ENCODE measurements around the gene AFF1.

The AFF1 gene

DNA sequence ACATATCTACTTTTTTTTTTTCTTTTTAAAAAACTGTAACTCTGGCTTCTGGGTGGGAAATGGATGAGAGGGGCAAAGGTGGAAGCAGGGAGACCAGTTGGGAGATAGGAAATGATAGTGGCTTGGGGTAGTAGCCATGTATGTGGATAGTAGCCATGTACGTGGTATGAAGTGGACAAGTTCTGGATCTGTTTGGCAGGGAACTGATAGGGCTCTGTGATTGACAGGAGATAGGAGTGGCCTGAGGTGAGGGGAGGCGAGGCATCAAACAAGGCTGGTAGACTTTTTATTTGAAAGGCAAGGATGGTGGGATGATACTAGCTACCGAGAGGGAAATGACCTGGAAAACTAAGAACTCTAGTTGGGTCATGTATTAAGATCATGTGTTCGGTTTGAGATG is 117.8 kb downstream of the AFF1 start:
- Histone ChIP-seq H3K4me1 (ENCODE audit: control insufficient read depth, insufficient read depth, low read length) (peaks cover 52% of the 10 kb centered on the region), H3K27me3 (ENCODE audit: control insufficient read depth, insufficient read depth, low read length) (no peaks in the 10 kb centered on the region), H3K36me3 (ENCODE audit: control insufficient read depth, insufficient read depth, low read length) (peaks cover 26% of the 10 kb centered on the region), H3K4me3 (ENCODE audit: low read depth, low read length) (no peak overlapping the region), H3K27ac (ENCODE audit: low read depth, low read length) (no peak overlapping the region), H3K9me3 (ENCODE audit: control insufficient read depth, insufficient read depth, low read length) (no peaks in the 10 kb centered on the region), H3K9ac (ENCODE audit: low read depth, low read length) (no peak overlapping the region)

DNA sequence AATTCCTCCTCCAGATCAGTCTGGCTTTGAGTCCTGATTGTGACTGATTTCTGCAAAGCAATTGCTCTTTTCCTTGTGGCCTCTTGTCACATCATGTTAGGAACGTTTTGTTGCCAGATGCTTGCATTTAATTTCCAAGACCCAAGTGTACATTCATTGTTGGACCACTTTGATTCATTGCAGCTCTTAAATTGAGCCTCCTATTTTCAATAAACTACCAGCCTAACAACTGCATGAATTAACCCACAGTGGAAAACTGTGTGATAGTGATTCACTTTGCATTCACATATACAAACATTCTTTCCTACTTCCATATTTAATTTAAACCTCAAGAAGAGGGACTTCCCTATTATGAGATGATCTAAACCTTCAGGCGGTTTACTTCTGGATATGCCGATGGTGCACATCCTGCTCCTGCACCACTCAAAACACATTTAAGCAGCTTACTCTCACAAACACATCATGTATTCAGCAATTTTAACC is 118.4 kb downstream of the AFF1 start:
- H3K36me3 ChIP-seq (ENCODE audit: control insufficient read depth, insufficient read depth, low read length) = peaks cover 20% of the 10 kb centered on the region
- H3K27me3 ChIP-seq (ENCODE audit: control insufficient read depth, insufficient read depth, low read length) = no peaks in the 10 kb centered on the region
- no peaks in the 10 kb centered on the region for H3K9me3 ChIP-seq (ENCODE audit: control insufficient read depth, insufficient read depth, low read length)
- peaks cover 50% of the 10 kb centered on the region for H3K4me1 ChIP-seq (ENCODE audit: control insufficient read depth, insufficient read depth, low read length)
- H3K4me3 ChIP-seq (ENCODE audit: low read depth, low read length) = no peak overlapping the region
- no peak overlapping the region for H3K27ac ChIP-seq (ENCODE audit: low read depth, low read length)
- H3K9ac ChIP-seq (ENCODE audit: low read depth, low read length) = no peak overlapping the region

DNA sequence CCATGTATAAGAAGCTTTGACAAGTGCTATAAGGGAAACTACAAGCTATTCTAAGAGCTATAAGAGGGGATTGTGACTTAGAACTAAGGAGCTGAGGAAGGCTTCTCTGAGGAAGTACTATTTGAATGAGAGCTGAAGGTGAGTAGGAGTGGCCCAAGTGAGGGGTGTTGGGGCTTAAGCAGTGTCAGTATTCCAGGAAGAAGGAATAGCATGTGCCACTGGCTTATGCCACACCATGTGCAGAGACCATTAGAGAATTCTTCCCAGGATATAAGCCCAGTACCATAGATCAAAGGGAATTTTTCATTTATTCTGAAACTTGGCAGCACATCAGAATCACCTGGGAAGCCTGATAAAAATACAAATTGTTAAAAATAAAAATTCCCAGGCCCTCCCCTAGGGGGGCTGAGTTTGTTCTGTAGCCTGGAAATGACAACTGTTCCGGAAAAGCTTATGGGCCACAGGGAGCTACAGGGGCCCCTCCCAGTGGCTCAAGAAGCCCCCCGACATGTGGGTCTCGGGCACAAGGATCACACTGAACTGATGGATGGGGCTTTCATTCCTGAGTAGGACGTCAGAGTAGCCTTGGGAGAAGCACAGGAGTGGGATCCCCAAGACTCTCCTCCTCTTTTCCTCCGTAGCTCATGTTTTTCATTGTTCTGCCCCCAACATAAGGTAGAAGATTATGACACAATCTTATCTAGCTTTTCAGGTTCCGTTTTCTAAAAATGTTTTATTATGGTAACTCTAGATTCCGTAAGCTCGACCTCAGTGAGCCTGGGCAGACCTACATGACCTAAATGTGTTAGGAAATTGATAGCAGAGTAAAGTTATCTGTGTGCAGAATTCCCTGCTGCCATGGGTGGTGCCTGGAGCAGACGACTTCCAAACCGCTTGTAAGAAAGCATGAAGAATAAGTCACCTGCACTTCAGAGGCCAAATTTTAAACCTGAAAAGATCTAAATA is 119.3 kb downstream of the AFF1 start:
- H3K4me1 ChIP-seq (ENCODE audit: control insufficient read depth, insufficient read depth, low read length) = peaks cover 50% of the 10 kb centered on the region
- H3K27me3 ChIP-seq (ENCODE audit: control insufficient read depth, insufficient read depth, low read length) = no peaks in the 10 kb centered on the region
- H3K4me3 ChIP-seq (ENCODE audit: low read depth, low read length) = no peak overlapping the region
- H3K9me3 ChIP-seq (ENCODE audit: control insufficient read depth, insufficient read depth, low read length) = no peaks in the 10 kb centered on the region
- H3K27ac ChIP-seq (ENCODE audit: low read depth, low read length) = no peak overlapping the region
- peaks cover 14% of the 10 kb centered on the region for H3K36me3 ChIP-seq (ENCODE audit: control insufficient read depth, insufficient read depth, low read length)
- no peak overlapping the region for H3K9ac ChIP-seq (ENCODE audit: low read depth, low read length)

DNA sequence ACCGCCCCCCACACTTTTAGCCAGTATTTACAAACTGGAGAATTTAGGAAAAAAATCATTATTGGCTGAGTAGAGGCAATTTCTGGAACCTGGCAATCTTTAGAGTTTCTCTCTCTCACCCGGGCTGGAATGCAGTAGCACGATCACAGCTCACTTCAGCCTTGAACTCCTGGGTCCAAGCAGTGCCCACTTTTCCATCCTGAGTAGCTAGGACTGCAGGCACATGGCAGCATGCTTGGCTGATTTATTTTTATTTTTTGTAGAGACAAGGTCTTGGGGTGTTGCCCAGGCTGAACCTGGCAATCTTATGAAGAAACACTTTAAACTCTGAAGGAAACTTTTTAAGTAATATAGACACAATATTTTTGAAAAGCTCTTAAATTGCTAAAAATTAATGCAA is 120.1 kb downstream of the AFF1 start:
- no peak overlapping the region for H3K27ac ChIP-seq (ENCODE audit: low read depth, low read length)

DNA sequence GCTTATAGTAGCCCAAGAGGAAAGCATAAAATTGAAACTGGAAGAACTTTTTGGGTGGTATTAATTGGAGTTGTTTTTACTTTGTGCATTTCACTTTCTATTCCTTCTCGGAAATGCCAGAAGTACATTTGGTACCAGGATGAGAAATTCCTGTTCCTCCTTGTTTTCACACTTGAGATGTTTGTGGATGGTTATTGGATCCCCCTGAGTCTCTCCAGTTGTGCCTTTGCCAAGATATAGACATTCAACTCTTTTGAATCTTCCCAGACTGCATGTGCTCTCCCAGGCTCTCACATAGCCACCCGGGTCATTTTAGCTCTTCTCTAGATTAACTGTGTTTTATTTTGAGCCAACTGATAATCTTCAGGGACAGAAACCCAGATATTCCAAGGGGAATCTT is 120.5 kb downstream of the AFF1 start:
- Histone ChIP-seq H3K4me3 (ENCODE audit: low read depth, low read length) (no peak overlapping the region), H3K36me3 (ENCODE audit: control insufficient read depth, insufficient read depth, low read length) (peaks cover 12% of the 10 kb centered on the region), H3K9me3 (ENCODE audit: control insufficient read depth, insufficient read depth, low read length) (no peaks in the 10 kb centered on the region), H3K27me3 (ENCODE audit: control insufficient read depth, insufficient read depth, low read length) (no peaks in the 10 kb centered on the region), H3K9ac (ENCODE audit: low read depth, low read length) (no peak overlapping the region), H3K27ac (ENCODE audit: low read depth, low read length) (no peak overlapping the region), H3K4me1 (ENCODE audit: control insufficient read depth, insufficient read depth, low read length) (peaks cover 47% of the 10 kb centered on the region)

More for the DNA sequence above, 120.1 kb downstream of the AFF1 start:
- no peaks in the 10 kb centered on the region for H3K27me3 ChIP-seq (ENCODE audit: control insufficient read depth, insufficient read depth, low read length)
- H3K36me3 ChIP-seq (ENCODE audit: control insufficient read depth, insufficient read depth, low read length) = peaks cover 12% of the 10 kb centered on the region
- no peaks in the 10 kb centered on the region for H3K9me3 ChIP-seq (ENCODE audit: control insufficient read depth, insufficient read depth, low read length)
- H3K4me1 ChIP-seq (ENCODE audit: control insufficient read depth, insufficient read depth, low read length) = peaks cover 47% of the 10 kb centered on the region
- H3K9ac ChIP-seq (ENCODE audit: low read depth, low read length) = no peak overlapping the region
- H3K4me3 ChIP-seq (ENCODE audit: low read depth, low read length) = no peak overlapping the region

DNA sequence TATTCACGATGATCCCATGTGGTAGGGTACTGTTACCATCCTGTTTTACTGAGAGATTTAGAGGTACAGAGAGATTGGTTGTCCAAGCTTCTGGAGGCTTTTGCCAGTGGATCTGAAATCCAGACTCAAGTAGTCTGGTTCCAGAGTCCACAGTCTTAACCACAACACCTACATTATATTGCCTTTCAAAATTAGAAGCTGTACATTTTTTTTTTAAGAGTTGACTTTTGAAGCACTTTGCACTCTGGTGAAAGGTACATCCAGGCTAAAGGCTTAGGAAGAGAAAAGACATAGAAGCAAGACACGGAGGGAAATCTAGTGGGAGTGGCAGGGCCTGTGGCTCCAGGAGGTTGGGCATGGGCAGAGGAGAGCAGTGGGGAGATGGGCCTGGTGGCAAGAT is 122.1 kb downstream of the AFF1 start:
- no peaks in the 10 kb centered on the region for H3K27me3 ChIP-seq (ENCODE audit: control insufficient read depth, insufficient read depth, low read length)
- peaks cover 12% of the 10 kb centered on the region; the same call in 1 of the 2 replicates for H3K36me3 ChIP-seq (ENCODE audit: control insufficient read depth, insufficient read depth, low read length)
- no peak overlapping the region for H3K9ac ChIP-seq (ENCODE audit: low read depth, low read length)
- H3K9me3 ChIP-seq (ENCODE audit: control insufficient read depth, insufficient read depth, low read length) = no peaks in the 10 kb centered on the region
- H3K4me3 ChIP-seq (ENCODE audit: low read depth, low read length) = no peak overlapping the region
- H3K27ac ChIP-seq (ENCODE audit: low read depth, low read length) = no peak overlapping the region
- H3K4me1 ChIP-seq (ENCODE audit: control insufficient read depth, insufficient read depth, low read length) = peaks cover 47% of the 10 kb centered on the region

DNA sequence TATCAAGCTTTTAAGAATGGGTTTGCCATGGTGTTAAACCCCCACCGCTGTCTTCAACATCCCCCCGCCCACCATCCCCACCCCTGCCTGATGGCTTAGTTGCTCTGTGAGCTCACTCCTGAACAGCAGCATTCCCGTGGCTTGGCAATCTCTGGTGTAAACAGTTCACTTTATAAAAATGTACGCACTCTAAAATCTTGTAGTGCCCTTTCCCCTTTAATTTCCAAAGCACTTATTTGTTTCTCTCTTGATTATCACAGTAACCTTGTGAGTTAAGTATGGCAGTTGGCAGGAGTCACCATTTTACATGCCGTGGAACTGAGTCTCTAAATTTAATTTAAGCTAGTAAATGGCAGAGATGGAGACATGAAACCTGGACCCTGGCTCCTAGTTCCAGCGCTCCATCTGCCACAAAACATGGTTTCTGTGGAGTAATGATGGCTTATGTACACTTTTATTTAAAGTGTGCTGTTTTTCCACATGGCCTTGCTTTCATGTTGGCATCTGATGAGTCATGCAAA is 123.1 kb downstream of the AFF1 start:
- Histone ChIP-seq H3K9me3 (ENCODE audit: control insufficient read depth, insufficient read depth, low read length) (no peaks in the 10 kb centered on the region), H3K9ac (ENCODE audit: low read depth, low read length) (no peak overlapping the region), H3K4me1 (ENCODE audit: control insufficient read depth, insufficient read depth, low read length) (peaks cover 45% of the 10 kb centered on the region), H3K27me3 (ENCODE audit: control insufficient read depth, insufficient read depth, low read length) (no peaks in the 10 kb centered on the region), H3K27ac (ENCODE audit: low read depth, low read length) (no peak overlapping the region), H3K4me3 (ENCODE audit: low read depth, low read length) (no peak overlapping the region), H3K36me3 (ENCODE audit: control insufficient read depth, insufficient read depth, low read length) (peaks cover 10% of the 10 kb centered on the region; the same call in 1 of the 2 replicates)

DNA sequence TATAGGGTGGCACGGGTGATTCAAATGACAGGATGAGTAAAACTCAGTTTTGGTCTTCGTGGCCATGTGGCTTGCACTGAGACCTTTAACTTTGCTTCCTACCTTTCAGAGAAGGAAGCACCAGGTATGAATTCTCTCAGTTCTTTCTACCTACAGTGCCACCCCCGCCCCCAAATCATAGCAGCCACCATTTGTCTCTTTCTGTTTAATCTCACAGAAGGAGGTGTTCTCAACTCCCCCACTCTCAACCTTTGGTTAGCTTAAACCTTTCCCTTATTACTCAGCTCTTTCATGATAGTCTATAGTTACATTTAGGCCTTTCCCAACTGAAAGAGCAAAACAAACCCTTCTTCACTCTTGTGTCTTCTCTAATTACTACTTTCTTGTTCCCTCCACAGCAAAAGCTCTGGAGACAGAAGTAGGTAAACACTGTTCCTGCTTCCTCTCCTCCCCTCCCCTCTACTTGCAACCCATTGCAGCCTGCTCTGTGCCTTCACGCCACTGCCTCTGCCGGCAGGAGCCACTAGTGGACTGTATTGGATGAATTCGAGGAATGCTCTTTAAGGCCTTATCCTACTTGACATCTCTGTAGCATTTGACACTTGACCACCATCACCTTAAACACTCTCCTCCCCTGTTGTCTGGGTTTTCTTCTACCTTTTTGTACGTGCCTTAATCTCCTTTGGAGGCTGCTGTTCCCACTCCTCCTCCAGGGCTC is 123.7 kb downstream of the AFF1 start:
- no peak overlapping the region for H3K9ac ChIP-seq (ENCODE audit: low read depth, low read length)
- peaks cover 7% of the 10 kb centered on the region; the same call in 1 of the 2 replicates for H3K36me3 ChIP-seq (ENCODE audit: control insufficient read depth, insufficient read depth, low read length)
- H3K27ac ChIP-seq (ENCODE audit: low read depth, low read length) = peak overlapping the region; percentile 3
- H3K9me3 ChIP-seq (ENCODE audit: control insufficient read depth, insufficient read depth, low read length) = no peaks in the 10 kb centered on the region
- H3K4me3 ChIP-seq (ENCODE audit: low read depth, low read length) = no peak overlapping the region
- peaks cover 39% of the 10 kb centered on the region for H3K4me1 ChIP-seq (ENCODE audit: control insufficient read depth, insufficient read depth, low read length)
- no peaks in the 10 kb centered on the region for H3K27me3 ChIP-seq (ENCODE audit: control insufficient read depth, insufficient read depth, low read length)

DNA sequence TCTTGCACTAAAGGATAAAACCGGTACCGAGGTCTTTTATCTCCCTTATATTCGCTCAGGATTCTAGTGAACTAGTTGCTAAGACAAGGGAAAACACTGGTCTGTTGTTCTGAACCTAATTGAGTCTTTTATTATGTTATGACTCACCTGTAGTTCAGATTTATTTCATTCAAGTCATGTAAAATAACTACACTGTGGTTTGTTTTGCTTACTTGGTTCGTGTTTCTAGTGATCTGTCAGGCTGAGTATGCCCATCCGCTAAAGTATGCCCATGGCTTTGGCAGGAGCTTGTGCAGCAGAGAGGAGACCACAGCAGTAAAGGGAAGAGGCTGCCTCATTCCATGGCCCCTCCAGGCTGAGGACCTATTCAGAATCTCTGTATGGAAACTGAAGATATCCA is 126.1 kb downstream of the AFF1 start:
- Histone ChIP-seq H3K36me3 (ENCODE audit: control insufficient read depth, insufficient read depth, low read length) (peaks cover 7% of the 10 kb centered on the region; the same call in 1 of the 2 replicates), H3K27me3 (ENCODE audit: control insufficient read depth, insufficient read depth, low read length) (no peaks in the 10 kb centered on the region), H3K4me1 (ENCODE audit: control insufficient read depth, insufficient read depth, low read length) (peaks cover 21% of the 10 kb centered on the region), H3K9ac (ENCODE audit: low read depth, low read length) (no peak overlapping the region), H3K4me3 (ENCODE audit: low read depth, low read length) (no peak overlapping the region), H3K27ac (ENCODE audit: low read depth, low read length) (no peak overlapping the region), H3K9me3 (ENCODE audit: control insufficient read depth, insufficient read depth, low read length) (no peaks in the 10 kb centered on the region)

DNA sequence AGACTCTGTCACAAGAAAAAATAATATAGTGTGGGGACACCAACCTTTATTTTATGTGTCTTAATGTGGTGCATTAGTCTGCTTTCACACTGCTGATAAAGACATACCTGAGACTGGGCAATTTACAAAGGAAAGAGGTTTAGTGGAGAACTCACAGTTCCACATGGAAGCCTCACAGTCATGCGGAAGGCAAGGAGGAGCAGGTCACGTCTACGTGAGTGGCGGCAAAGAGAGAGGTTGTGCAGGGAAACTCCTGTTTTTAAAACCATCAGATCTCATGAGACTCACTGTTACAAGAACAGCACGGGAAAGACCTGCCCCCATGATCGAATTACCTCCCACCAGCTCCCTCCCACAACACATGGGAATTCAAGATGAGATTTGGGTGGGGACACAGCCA is 130.2 kb downstream of the AFF1 start:
- peaks cover 5% of the 10 kb centered on the region; the same call in 1 of the 2 replicates for H3K4me1 ChIP-seq (ENCODE audit: control insufficient read depth, insufficient read depth, low read length)

More for the DNA sequence above, 130.2 kb downstream of the AFF1 start:
- H3K27ac ChIP-seq (ENCODE audit: low read depth, low read length) = no peak overlapping the region
- H3K4me3 ChIP-seq (ENCODE audit: low read depth, low read length) = no peak overlapping the region
- no peaks in the 10 kb centered on the region for H3K9me3 ChIP-seq (ENCODE audit: control insufficient read depth, insufficient read depth, low read length)
- H3K9ac ChIP-seq (ENCODE audit: low read depth, low read length) = no peak overlapping the region
- H3K27me3 ChIP-seq (ENCODE audit: control insufficient read depth, insufficient read depth, low read length) = no peaks in the 10 kb centered on the region
- peaks cover 7% of the 10 kb centered on the region; the same call in 1 of the 2 replicates for H3K36me3 ChIP-seq (ENCODE audit: control insufficient read depth, insufficient read depth, low read length)

All from HUES48 (cell line).